ENCODE data around the gene ORM1. TPM values are rescaled to one million over a fixed set of nuclear protein-coding genes. Genes with fewer than 3 reads are reported as not detected.

Gene ORM1
- total and polyA plus RNA-seq, 9 donors, result 0.30 to 11.9 (median 2.1) TPM; not detected in 4

DNA sequence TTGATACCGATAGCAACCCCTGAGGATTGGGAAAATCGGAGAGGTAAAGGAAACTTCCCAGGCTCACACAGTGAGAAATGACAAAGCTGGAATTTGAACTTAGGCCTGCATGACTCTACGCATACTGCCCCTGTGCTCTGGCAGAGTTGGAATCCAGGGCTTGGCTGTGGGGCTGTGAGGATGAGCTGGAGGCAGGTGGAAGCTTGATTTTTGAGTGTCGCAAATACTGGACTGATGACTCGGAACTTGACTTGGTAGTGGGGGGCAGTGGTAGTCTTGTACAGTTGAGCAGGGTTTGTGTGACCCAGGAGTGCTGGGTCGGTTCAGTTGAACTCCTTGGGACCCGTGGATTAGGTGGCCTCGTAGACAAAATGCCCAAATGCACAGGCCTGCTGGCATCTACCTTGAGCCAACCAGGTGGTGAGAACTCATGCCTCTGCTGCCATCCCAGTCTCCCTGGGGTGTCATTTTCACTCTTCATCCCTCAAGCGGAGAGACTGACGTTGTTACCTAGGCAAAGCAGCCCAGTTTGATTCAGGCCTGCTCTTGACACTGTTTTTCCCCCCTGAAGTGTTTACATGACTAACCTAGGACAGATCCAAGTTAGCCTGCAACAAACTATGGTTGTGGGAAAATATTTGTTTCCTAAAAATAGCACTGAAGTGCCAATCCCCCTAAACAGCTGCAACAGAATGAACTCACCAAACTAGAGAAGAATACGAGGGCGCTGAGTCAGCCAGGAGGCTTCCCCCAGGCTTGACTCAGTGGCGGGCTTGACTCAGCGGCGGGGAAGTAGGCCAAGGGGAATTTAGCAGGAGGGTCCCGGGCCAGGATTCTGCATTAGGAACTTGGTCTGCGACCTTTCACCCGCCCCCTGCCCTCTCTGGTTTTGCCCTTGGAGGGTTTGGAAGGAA lies 45.7 kb upstream of the ORM1 start:
- TF ChIP-seq POLR2A (IDR thresholded peaks at IDR 0.05) (no peak), EP300 (IDR thresholded peaks at IDR 0.05) (no peak)
- TF ChIP-seq, protein P1, sequence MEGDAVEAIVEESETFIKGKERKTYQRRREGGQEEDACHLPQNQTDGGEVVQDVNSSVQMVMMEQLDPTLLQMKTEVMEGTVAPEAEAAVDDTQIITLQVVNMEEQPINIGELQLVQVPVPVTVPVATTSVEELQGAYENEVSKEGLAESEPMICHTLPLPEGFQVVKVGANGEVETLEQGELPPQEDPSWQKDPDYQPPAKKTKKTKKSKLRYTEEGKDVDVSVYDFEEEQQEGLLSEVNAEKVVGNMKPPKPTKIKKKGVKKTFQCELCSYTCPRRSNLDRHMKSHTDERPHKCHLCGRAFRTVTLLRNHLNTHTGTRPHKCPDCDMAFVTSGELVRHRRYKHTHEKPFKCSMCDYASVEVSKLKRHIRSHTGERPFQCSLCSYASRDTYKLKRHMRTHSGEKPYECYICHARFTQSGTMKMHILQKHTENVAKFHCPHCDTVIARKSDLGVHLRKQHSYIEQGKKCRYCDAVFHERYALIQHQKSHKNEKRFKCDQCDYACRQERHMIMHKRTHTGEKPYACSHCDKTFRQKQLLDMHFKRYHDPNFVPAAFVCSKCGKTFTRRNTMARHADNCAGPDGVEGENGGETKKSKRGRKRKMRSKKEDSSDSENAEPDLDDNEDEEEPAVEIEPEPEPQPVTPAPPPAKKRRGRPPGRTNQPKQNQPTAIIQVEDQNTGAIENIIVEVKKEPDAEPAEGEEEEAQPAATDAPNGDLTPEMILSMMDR (IDR thresholded peaks at IDR 0.05), result no peak
- H3K9me3 ChIP-seq, result no peaks in the 10 kb centered on the region
- H3K27ac ChIP-seq, result no peak overlapping the region
- DNase-seq, result peak; percentile 25 to 57 (median 30)
- H3K36me3 ChIP-seq, result no peaks in the 10 kb centered on the region
- WGBS, 3 donors, result 70 to 79% (median 70%) methylated on average over 18 of the region's 18 CpGs
- H3K4me3 ChIP-seq, result no peak overlapping the region
- intact Hi-C loops (cut with DNase I), result no loop called here
- no peaks in the 10 kb centered on the region for H3K27me3 ChIP-seq
- peaks cover 10% of the 10 kb centered on the region for H3K4me1 ChIP-seq (ENCODE audit: insufficient read depth)

- no peaks in the 10 kb centered on the region for H3K27me3 ChIP-seq
- intact Hi-C loops (cut with DNase I), result no loop called here
- H3K36me3 ChIP-seq, result no peaks in the 10 kb centered on the region
- no peaks in the 10 kb centered on the region for H3K9me3 ChIP-seq
- 63 to 71% (median 63%) methylated on average over 3 of the region's 3 CpGs for WGBS, 3 donors
- no peak overlapping the region for H3K27ac ChIP-seq
- H3K4me3 ChIP-seq, result no peak overlapping the region
- peaks cover 10% of the 10 kb centered on the region for H3K4me1 ChIP-seq (ENCODE audit: insufficient read depth)
- TF ChIP-seq, protein P1 (IDR thresholded peaks at IDR 0.05), result no peak
- TF ChIP-seq EP300 (IDR thresholded peaks at IDR 0.05), result no peak
- TF ChIP-seq POLR2A (IDR thresholded peaks at IDR 0.05), result no peak
- peak in 2 of 5 donors; percentile 4 to 8 for DNase-seq
Measured at GRCh38 chr9:114278356-114278755, 44.5 kb upstream of the ORM1 start.

DNA sequence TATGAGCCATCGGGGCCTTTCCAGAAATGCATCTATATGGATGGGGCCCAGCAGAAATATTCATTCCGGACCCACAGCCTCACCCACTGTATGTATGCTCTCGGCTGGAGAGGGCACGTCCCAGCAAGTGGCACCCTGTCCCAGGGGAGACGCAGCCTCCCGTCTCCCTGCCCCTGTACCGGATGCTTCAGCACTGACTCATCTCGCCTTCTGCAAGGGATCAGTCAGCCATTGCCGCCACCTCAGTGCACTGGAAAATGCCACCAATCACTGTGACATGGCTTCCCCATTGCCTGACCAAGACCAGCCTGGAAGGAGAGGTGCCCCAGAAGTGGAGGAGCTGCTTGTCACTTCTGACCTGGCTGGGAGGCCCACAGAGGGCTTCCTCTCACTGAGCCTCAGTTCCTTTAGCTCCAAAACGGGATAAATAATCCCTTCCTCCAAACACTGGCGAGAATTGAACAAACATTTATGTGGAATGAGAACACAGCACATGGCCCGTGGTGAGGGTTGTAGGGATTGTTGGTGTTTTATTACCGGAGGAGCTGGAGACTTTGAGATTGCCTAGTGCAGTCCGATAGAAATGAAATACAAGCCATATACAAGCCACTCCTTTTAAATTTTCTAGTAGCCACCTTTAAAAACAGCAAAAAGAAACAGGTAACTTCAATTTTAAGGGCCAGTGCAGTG lies 43.9 kb upstream of the ORM1 start:
- DNase-seq, result peak; percentile 5 to 35 (median 16)
- no peaks in the 10 kb centered on the region for H3K36me3 ChIP-seq
- 56 to 60% (median 57%) methylated on average over 14 of the region's 14 CpGs for WGBS, 3 donors
- H3K9me3 ChIP-seq, result no peaks in the 10 kb centered on the region
- TF ChIP-seq, protein P1 (IDR thresholded peaks at IDR 0.05), result no peak
- TF ChIP-seq POLR2A (IDR thresholded peaks at IDR 0.05) (no peak), EP300 (IDR thresholded peaks at IDR 0.05) (no peak)
- H3K27me3 ChIP-seq, result no peaks in the 10 kb centered on the region
- H3K27ac ChIP-seq, result no peak overlapping the region
- H3K4me1 ChIP-seq (ENCODE audit: insufficient read depth), result peaks cover 10% of the 10 kb centered on the region
- intact Hi-C loops (cut with DNase I), result no loop called here
- no peak overlapping the region for H3K4me3 ChIP-seq

GRCh38 chr9:114279693-114280092 lies 43.2 kb upstream of the ORM1 start:
- intact Hi-C loops (cut with DNase I), result loop anchor here in 1 of 4 donors (5.0 kb wide), 1 partner anchor 122 kb away; the partner anchor contains the start of gene COL27A1
- Histone ChIP-seq H3K27ac (no peak overlapping the region), H3K36me3 (no peaks in the 10 kb centered on the region), H3K27me3 (no peaks in the 10 kb centered on the region), H3K9me3 (no peaks in the 10 kb centered on the region), H3K4me3 (no peak overlapping the region), H3K4me1 (ENCODE audit: insufficient read depth) (peaks cover 10% of the 10 kb centered on the region)
- WGBS, 3 donors, result 90 to 93% (median 92%) methylated on average over 3 of the region's 3 CpGs
- peak in 3 of 5 donors; percentile 6 to 14 (median 7) for DNase-seq
- no peak for TF ChIP-seq POLR2A (IDR thresholded peaks at IDR 0.05)
